ENCODE measurements around the gene NSFL1C.

- TF ChIP-seq POLR2A (IDR thresholded peaks at IDR 0.05) (no peak), CTCF (IDR thresholded peaks at IDR 0.05) (no peak)
These were observed 25.4 kb upstream of the NSFL1C start for GRCh38 chr20:1491860-1492642.
